RWPE2 (cell line): ENCODE measurements around the gene GTF2F2.

Source experiments
- ATAC-seq: fragments of 200-7000 bp; cut with Tn5 transposase; 3 replicates; pipeline ENCODE4 v1.9.1; 2021; ENCODE audit warnings: low read depth
- DNase-seq: peaks from one replicate; pipeline ENCODE4 v3.0.0-alpha.2; 2020; ENCODE audit warnings: low spot score
- H3K27ac ChIP-seq: fragments of 450-650 bp; 2 replicates; pipeline ENCODE4 v1.5.1; 2017; ENCODE audit warnings: mild to moderate bottlenecking; ENCODE audit not compliant: poor library complexity, severe bottlenecking
- H3K27me3 ChIP-seq: fragments of 250-450 bp; sonication (Bioruptor Pico); 2 replicates; pipeline ENCODE4 v1.5.1; 2021; ENCODE audit warnings: mild to moderate bottlenecking, moderate library complexity; ENCODE audit not compliant: insufficient read depth, poor library complexity, severe bottlenecking
- H3K36me3 ChIP-seq: fragments of 250-450 bp; sonication (Bioruptor Pico); 2 replicates; pipeline ENCODE4 v1.5.1; 2020; ENCODE audit warnings: low read depth, mild to moderate bottlenecking, moderate library complexity
- H3K4me1 ChIP-seq: fragments of 250-450 bp; sonication (Bioruptor Pico); 2 replicates; pipeline ENCODE4 v1.5.1; 2021; ENCODE audit warnings: mild to moderate bottlenecking, moderate library complexity; ENCODE audit not compliant: insufficient read depth, poor library complexity, severe bottlenecking
- H3K4me3 ChIP-seq: fragments of 250-450 bp; sonication (Bioruptor Pico); 2 replicates; pipeline ENCODE4 v1.5.1; 2021; ENCODE audit warnings: mild to moderate bottlenecking, moderate library complexity; ENCODE audit not compliant: severe bottlenecking
- H3K9me3 ChIP-seq: fragments of 250-450 bp; sonication (Bioruptor Pico); 2 replicates; pipeline ENCODE4 v1.5.1; 2021; ENCODE audit warnings: mild to moderate bottlenecking, moderate library complexity; ENCODE audit not compliant: severe bottlenecking
- CTCF ChIP-seq: fragments of 450-650 bp; IDR thresholded peaks from one replicate; pipeline ENCODE4 v1.5.1; 2017; ENCODE audit warnings: mild to moderate bottlenecking, moderate library complexity; ENCODE audit not compliant: poor library complexity, severe bottlenecking

Gene GTF2F2

GRCh38 chr13:45119991-45120864 is at the start of gene GTF2F2:
GTF2F2 (plus strand) TSS chr13:45120510; CDS start chr13:45120656, 146 bp downstream.
- Histone ChIP-seq H3K36me3 (peaks cover 17% of the 10 kb centered on the region), H3K4me1 (peaks cover 14% of the 10 kb centered on the region), H3K27ac (peak within 1 kb of the TSS; percentile 62), H3K27me3 (no peaks in the 10 kb centered on the region), H3K9me3 (no peaks in the 10 kb centered on the region), H3K4me3 (peak within 1 kb of the TSS; percentile 84)
- no peak for TF ChIP-seq CTCF
- peak; percentile 78 for DNase-seq
- peak; percentile 79 for ATAC-seq

- DNase-seq, result no peak
- Histone ChIP-seq H3K36me3 (no peaks in the 10 kb centered on the region), H3K27me3 (no peaks in the 10 kb centered on the region), H3K4me1 (no peaks in the 10 kb centered on the region), H3K4me3 (no peak overlapping the region), H3K9me3 (no peaks in the 10 kb centered on the region), H3K27ac (no peak overlapping the region)
- TF ChIP-seq CTCF, result no peak
- no peak for ATAC-seq
Measured at GRCh38 chr13:45073809-45074208, 46.5 kb upstream of the GTF2F2 start.

- no peaks in the 10 kb centered on the region for H3K36me3 ChIP-seq
- no peak overlapping the region for H3K27ac ChIP-seq
- no peaks in the 10 kb centered on the region for H3K27me3 ChIP-seq
Measured at GRCh38 chr13:45074721-45075120, 45.6 kb upstream of the GTF2F2 start.

GRCh38 chr13:45078003-45078402 is 42.3 kb upstream of the GTF2F2 start:
- Histone ChIP-seq H3K27me3 (no peaks in the 10 kb centered on the region), H3K4me3 (no peak overlapping the region), H3K9me3 (no peaks in the 10 kb centered on the region), H3K4me1 (peaks cover 6% of the 10 kb centered on the region), H3K36me3 (no peaks in the 10 kb centered on the region), H3K27ac (no peak overlapping the region)
- TF ChIP-seq CTCF, result no peak
- no peak for ATAC-seq
- DNase-seq, result no peak

More at GRCh38 chr13:45074721-45075120, 45.6 kb upstream of the GTF2F2 start:
- Histone ChIP-seq H3K4me3 (no peak overlapping the region), H3K9me3 (no peaks in the 10 kb centered on the region), H3K4me1 (no peaks in the 10 kb centered on the region)
- DNase-seq, result no peak
- no peak for ATAC-seq
- TF ChIP-seq CTCF, result no peak

- no peak for TF ChIP-seq CTCF
- ATAC-seq (peak; percentile 86), DNase-seq (peak; percentile 47)
- H3K27ac ChIP-seq, result peak overlapping the region; percentile 71
- peaks cover 14% of the 10 kb centered on the region for H3K4me1 ChIP-seq
- no peaks in the 10 kb centered on the region for H3K27me3 ChIP-seq
- no peaks in the 10 kb centered on the region for H3K9me3 ChIP-seq
- no peaks in the 10 kb centered on the region for H3K36me3 ChIP-seq
- H3K4me3 ChIP-seq, result no peak overlapping the region
Measured at GRCh38 chr13:45082964-45083363, 37.3 kb upstream of the GTF2F2 start.
